Heart right ventricle (tissue), 16 donors: ENCODE measurements around the gene RNU7-1. TPM values are rescaled to one million over a fixed set of nuclear protein-coding genes. Genes with fewer than 3 reads are reported as not detected.

Experiments used
- ATAC-seq, 8 donors: fragments of 200-7000 bp; cut with Tn5 transposase; one replicate each; pipeline ENCODE4 v1.9.1; 2020; ENCODE audit warnings: mild to moderate bottlenecking in 8 of 8, moderate library complexity in 8 of 8, moderate number of reproducible peaks in 1 of 8
- DNase-seq, 2 donors: peaks; one replicate each; pipeline ENCODE4 v3.0.0-alpha.2; 2020
- H3K27ac ChIP-seq, 10 donors: fragments of 200-600 bp; sonication (generic) in 2 of 10; one replicate each; pipeline versions ENCODE4 v1.5.0 to v1.8.0; 2020 to 2022; ENCODE audit warnings: mild to moderate bottlenecking in 3 of 10
- H3K27me3 ChIP-seq, 7 donors: fragments of 200-600 bp; one replicate each; pipeline ENCODE4 v1.8.0; 2021 to 2022; ENCODE audit warnings: mild to moderate bottlenecking in 2 of 7
- H3K36me3 ChIP-seq, 9 donors: fragments of 200-600 bp; sonication (generic) in 1 of 9; one replicate each; pipeline versions ENCODE4 v1.5.0 to v1.8.0; 2020 to 2022; ENCODE audit warnings: mild to moderate bottlenecking in 2 of 9
- H3K4me1 ChIP-seq, 9 donors: fragments of 200-600 bp; sonication (generic) in 1 of 9; one replicate each; pipeline versions ENCODE4 v1.5.0 to v1.8.0; 2020 to 2022; ENCODE audit warnings: mild to moderate bottlenecking in 4 of 9
- H3K4me3 ChIP-seq, 10 donors: fragments of 200-600 bp; sonication (generic) in 2 of 10; one replicate each; pipeline versions ENCODE4 v1.5.0 to v1.8.0; 2020 to 2022; ENCODE audit warnings: mild to moderate bottlenecking in 7 of 10, moderate library complexity in 2 of 10
- H3K9me3 ChIP-seq, 11 donors: fragments of 200-600 bp in 10 of 11; sonication (generic) in 2 of 11; one replicate each; pipeline versions ENCODE4 v1.5.0 to v1.8.0; 2013 to 2022; ENCODE audit warnings: mild to moderate bottlenecking in 2 of 11, control low read depth in 1 of 11, moderate library complexity in 1 of 11
- CTCF ChIP-seq, 9 donors: fragments of 200-600 bp; sonication (generic) in 2 of 9; IDR thresholded peaks; one replicate each; pipeline versions ENCODE4 v1.5.0 to v1.8.0; 2021 to 2022; ENCODE audit warnings: antibody characterized with exemption in 9 of 9, mild to moderate bottlenecking in 5 of 9, moderate library complexity in 1 of 9
- WGBS, 2 donors: extraction: QIAGEN DNeasy Blood & Tissue Kit; methylation state at CpG; one replicate each; pipeline ENCODE4 v1.1.7; 2013; ENCODE audit warnings: inconsistent platforms in 1 of 2; 5-methylcytosine and 5-hydroxymethylcytosine counted together
- intact Hi-C, 10 donors: fragments of 100-400 bp; cut with DNase I; formaldehyde crosslinking; loops; one replicate each; pipeline versions ENCODE4 v1.11.1 to v1.14.2; 2022
- polyA plus RNA-seq, 2 donors: library from polyadenylated mRNA; stranded (reverse); fragments of 200-250 nt; gene quantifications; one replicate each; pipeline ENCODE4 v1.2.3, GENCODE V29; 2013
- total RNA-seq, 10 donors: library from RNA; stranded (reverse); fragmentation: NEBNext Ultra II Directional in 3 of 10; extraction: Animal tissue kit (Norgen Biotek cat#: 25700) in 3 of 10; gene quantifications; one replicate each; pipeline versions ENCODE4 v1.2.1 to v1.2.4, GENCODE V29; 2021 to 2023
- donor health status: Arrhythmogenic right ventricular cardiomyopathy.
- donor health status: ischemic (EF 13 %, LVEDD 7.1; RV severe dilation, severe dysfunction).
- donor health status: healthy with polysubstance abuse.
- donor health status: DM: no; HTN: yes; CAD: no.
- donor health status: DM: no; HTN: no; CAD: no.
- donor health status: ischemic (EF 25% LVEDD 6.9; RV normal size, moderate dysfunction).
- donor health status: ischemic (EF 25% LVEDD 5.7; RV mildly dilated, moderate dysfunction).
- donor health status: healthy.
- donor health status: DM: yes; HTN: yes; CAD: no.
- donor health status: Ischemic cardiomyopathy.
- donor health status: ischemic (EF 35%, LVEDD 5.7; RV mildly dilated, moderate dysfunction).
- donor health status: nonischemic (EF 11% LVEDD 7.7; RV severe dilation, severe dysfunction).
- donor health status: DM: yes; HTN: yes; CAD: no.
- donor health status: PGD.
- donor health status: ischemic (EF 29% LVEDD 5.4; RV normal size, mild dysfunction).
- donor health status: nonischemic (EF 23%, LVEDD 6.1; RV moderate dilation, normal function).

Gene RNU7-1
- total and polyA plus RNA-seq, 12 donors, result not detected

- intact Hi-C loops, result no loop called here
- ATAC-seq (no peak), DNase-seq (no peak)
- WGBS, 2 donors, result 90 to 91% methylated on average over 11 of the region's 11 CpGs
- Histone ChIP-seq H3K27me3 (peaks cover 0 to 39% (median 0%) of the 10 kb centered on the region in 7 donors), H3K4me1 (peaks cover 0 to 23% (median 16%) of the 10 kb centered on the region in 9 donors), H3K27ac (no peak overlapping the region), H3K36me3 (peaks cover 0 to 23% (median 0%) of the 10 kb centered on the region in 9 donors), H3K9me3 (no peaks in the 10 kb centered on the region), H3K4me3 (no peak overlapping the region)
- no peak for TF ChIP-seq CTCF (IDR thresholded peaks at IDR 0.05)
Measured at GRCh38 chr12:6916426-6917200, 27.0 kb upstream of the RNU7-1 start.

- H3K36me3 ChIP-seq, result peaks cover 0 to 34% (median 0%) of the 10 kb centered on the region in 9 donors
- peaks cover 0 to 26% (median 16%) of the 10 kb centered on the region in 9 donors for H3K4me1 ChIP-seq
- no peak for TF ChIP-seq CTCF (IDR thresholded peaks at IDR 0.05)
- no peak overlapping the region for H3K4me3 ChIP-seq
- no peak for DNase-seq
- 80 to 81% methylated on average over 14 of the region's 14 CpGs for WGBS, 2 donors
- no peaks in the 10 kb centered on the region for H3K9me3 ChIP-seq
- intact Hi-C loops, result no loop called here
- H3K27ac ChIP-seq, result no peak overlapping the region
- no peak for ATAC-seq
- H3K27me3 ChIP-seq, result peaks cover 0 to 31% (median 0%) of the 10 kb centered on the region in 7 donors
Measured at GRCh38 chr12:6917491-6918231, 26.0 kb upstream of the RNU7-1 start.

DNA sequence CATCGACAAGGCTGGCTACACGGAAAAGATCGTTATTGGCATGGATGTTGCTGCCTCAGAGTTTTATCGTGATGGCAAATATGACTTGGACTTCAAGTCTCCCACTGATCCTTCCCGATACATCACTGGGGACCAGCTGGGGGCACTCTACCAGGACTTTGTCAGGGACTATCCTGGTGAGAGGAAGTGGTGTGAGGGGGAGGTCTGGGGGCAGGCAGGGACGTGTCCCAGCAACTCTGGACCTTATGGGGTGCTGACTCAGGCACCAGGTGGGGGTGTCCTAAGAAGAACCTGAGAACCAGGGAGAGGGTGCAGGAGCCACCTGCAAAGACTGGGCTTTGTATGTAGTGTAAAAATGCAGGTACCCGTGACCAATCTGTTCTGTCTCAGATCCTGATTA, 24.0 kb upstream of the RNU7-1 start:
- Histone ChIP-seq H3K27ac (no peak overlapping the region), H3K9me3 (no peaks in the 10 kb centered on the region), H3K4me3 (no peak overlapping the region), H3K27me3 (peaks cover 0 to 14% (median 0%) of the 10 kb centered on the region in 7 donors), H3K4me1 (peaks cover 2 to 32% (median 17%) of the 10 kb centered on the region in 9 donors), H3K36me3 (peaks cover 0 to 37% (median 0%) of the 10 kb centered on the region in 9 donors)
- WGBS, 2 donors, result 69 to 73% methylated on average over 7 of the region's 7 CpGs
- DNase-seq (no peak), ATAC-seq (no peak)
- no peak for TF ChIP-seq CTCF (IDR thresholded peaks at IDR 0.05)
- intact Hi-C loops, result no loop called here

- no peak overlapping the region for H3K27ac ChIP-seq
- intact Hi-C loops, result loop anchor here in 2 of 10 donors (5.0 kb wide), 2 partner anchors 41 to 171 kb away; partner anchors contain the start of gene C1R (in 1 of the 2)
- no peak overlapping the region for H3K4me3 ChIP-seq
- H3K9me3 ChIP-seq, result no peaks in the 10 kb centered on the region
- peaks cover 9 to 41% (median 28%) of the 10 kb centered on the region in 9 donors for H3K4me1 ChIP-seq
- no peak for TF ChIP-seq CTCF (IDR thresholded peaks at IDR 0.05)
- no peak for DNase-seq
- H3K27me3 ChIP-seq, result peaks cover 0 to under 1% (median 0%) of the 10 kb centered on the region in 7 donors
- WGBS, 2 donors, result 86 to 91% methylated on average over 7 of the region's 7 CpGs
- no peak for ATAC-seq
- H3K36me3 ChIP-seq, result peaks cover 0 to 35% (median 0%) of the 10 kb centered on the region in 9 donors
Measured at GRCh38 chr12:6921539-6921938, 22.1 kb upstream of the RNU7-1 start.
